MCF 10A (cell line): Measurements from ENCODE around the gene RABEP1. TPM values are rescaled to one million over a fixed set of nuclear protein-coding genes. Genes with fewer than 3 reads are reported as not detected.
A peak's percentile ranks its signal among the peaks of the same experiment; 100 is the strongest.
"Not testable (repeated sequence)": the region's sequence is repeated elsewhere in the genome, so short reads cannot be mapped to it uniquely, and the experiment has no call there.

Source experiments
- BruUV-seq: library from RNA; stranded (reverse); fragments of 400-500 nt; replicated peaks from 2 replicates; lab custom pipeline; 2021; lab: Mats Ljungman, UMichigan
- CTCF ChIA-PET: fragments of 300-600 bp; sonication (Branson Sonifier 250); formaldehyde crosslinking; extraction: SDS; loops from one replicate; lab custom pipeline; 2021; ENCODE audit warnings: antibody characterized with exemption, inconsistent platforms; lab: Yijun Ruan, JAX
- POLR2A ChIA-PET: fragments of 300-600, 350-650 bp; sonication (Branson Sonifier 250); formaldehyde crosslinking; extraction: SDS; loops from one replicate; lab custom pipeline; 2020; ENCODE audit warnings: antibody characterized with exemption, inconsistent platforms; lab: Yijun Ruan, JAX
- DNase-seq: peaks from one replicate; pipeline ENCODE4 v3.0.0-alpha.2; 2018; ENCODE audit not compliant: unreplicated experiment
- H3K27ac Mint-ChIP-seq: one replicate; pipeline ENCODE4 v1.8.0; 2022; ENCODE audit warnings: mild to moderate bottlenecking, low read depth, mixed read lengths; ENCODE audit not compliant: unreplicated experiment
- H3K27me3 Mint-ChIP-seq: one replicate; pipeline ENCODE4 v1.8.0; 2022; ENCODE audit warnings: mixed read lengths; ENCODE audit not compliant: insufficient read depth, unreplicated experiment
- H3K36me3 Mint-ChIP-seq: one replicate; pipeline ENCODE4 v1.8.0; 2022; ENCODE audit warnings: mild to moderate bottlenecking, moderate library complexity, mixed read lengths; ENCODE audit not compliant: insufficient read depth, unreplicated experiment
- H3K4me1 Mint-ChIP-seq: one replicate; pipeline ENCODE4 v1.8.0; 2022; ENCODE audit warnings: mixed read lengths; ENCODE audit not compliant: insufficient read depth, unreplicated experiment
- H3K4me3 Mint-ChIP-seq: one replicate; pipeline ENCODE4 v1.8.0; 2022; ENCODE audit warnings: mild to moderate bottlenecking, moderate library complexity, mixed read lengths; ENCODE audit not compliant: unreplicated experiment
- H3K9me3 Mint-ChIP-seq: one replicate; pipeline ENCODE4 v1.8.0; 2022; ENCODE audit warnings: mixed read lengths; ENCODE audit not compliant: unreplicated experiment
- CTCF ChIP-seq: fragments of 200-600 bp; IDR thresholded peaks from one replicate; pipeline ENCODE4 v1.8.0; 2022; ENCODE audit warnings: antibody characterized with exemption, mild to moderate bottlenecking; ENCODE audit not compliant: unreplicated experiment
- intact Hi-C: fragments of 100-400 bp; cut with micrococcal nuclease; formaldehyde crosslinking; loops from 2 replicates; pipeline ENCODE4 v1.14.1; 2022
- total RNA-seq: library from RNA; stranded (reverse); gene quantifications from 2 replicates; pipeline ENCODE4 v1.2.3, GENCODE V29; 2022

RABEP1 gene
- total RNA-seq, 1 experiment from 2014 or later = 50.1 TPM

GRCh38 chr17:5429191-5429887 is 147.3 kb downstream of the RABEP1 start:
- BruUV-seq = no TSS peak
- Mint-ChIP-seq H3K27ac (no peak overlapping the region), H3K4me3 (no peak overlapping the region), H3K9me3 (no peaks in the 10 kb centered on the region), H3K4me1 (peaks cover 17% of the 10 kb centered on the region), H3K27me3 (no peaks in the 10 kb centered on the region), H3K36me3 (peaks cover 98% of the 10 kb centered on the region)
- TF ChIP-seq CTCF = no peak
- ChIA-PET CTCF (interaction anchor here (2.5 kb wide), 1 partner anchor 10 kb away, joined by 14 read pairs; the partner anchor contains the start of gene C1QBP), POLR2A (interaction anchor here (3.9 to 4.3 kb wide), 2 partner anchors 9 to 10 kb away, joined by 26 to 41 read pairs; partner anchors contain the start of genes C1QBP, NUP88 and RPAIN)
- no peak for DNase-seq
- intact Hi-C loops = no loop called here

- Mint-ChIP-seq H3K36me3 (peaks cover 98% of the 10 kb centered on the region), H3K4me1 (peaks cover 17% of the 10 kb centered on the region), H3K4me3 (no peak overlapping the region), H3K9me3 (no peaks in the 10 kb centered on the region), H3K27ac (peak overlapping the region; percentile 78), H3K27me3 (no peaks in the 10 kb centered on the region)
- DNase-seq = no peak
- POLR2A ChIA-PET = interaction anchor here (0.6 to 9.6 kb wide), 4 partner anchors 8 to 1096 kb away, joined by 3 to 100 read pairs (median 22); partner anchors contain the start of genes C1QBP, NUP88 and RPAIN
- no peak for TF ChIP-seq CTCF
- intact Hi-C loops = no loop called here
- BruUV-seq = no TSS peak
- CTCF ChIA-PET = interaction anchor here (1.0 to 2.5 kb wide), 2 partner anchors 9 kb away, joined by 5 to 14 read pairs; partner anchors contain the start of gene C1QBP
Measured at GRCh38 chr17:5430413-5430999, 148.4 kb downstream of the RABEP1 start.

- DNase-seq, H3K27me3 Mint-ChIP-seq, H3K9me3 Mint-ChIP-seq, intact Hi-C loops, BruUV-seq, H3K4me3 Mint-ChIP-seq: not testable (repeated sequence)
- POLR2A ChIA-PET = interaction anchor here (1.4 to 9.6 kb wide), 3 partner anchors 8 to 12 kb away, joined by 4 to 100 read pairs (median 41); partner anchors contain the start of genes C1QBP, NUP88 and RPAIN
- Mint-ChIP-seq H3K27ac (peak overlapping the region; percentile 78), H3K4me1 (peaks cover 20% of the 10 kb centered on the region), H3K36me3 (peaks cover 98% of the 10 kb centered on the region)
- CTCF ChIA-PET = interaction anchor here (1.0 to 1.8 kb wide), 2 partner anchors 8 to 9 kb away, joined by 5 read pairs; partner anchors contain the start of gene C1QBP
Measured at GRCh38 chr17:5431234-5431633, 149.2 kb downstream of the RABEP1 start.

GRCh38 chr17:5431949-5432556 is 150.0 kb downstream of the RABEP1 start:
- peaks cover 27% of the 10 kb centered on the region for H3K4me1 Mint-ChIP-seq
- no TSS peak for BruUV-seq
- no peak for TF ChIP-seq CTCF
- intact Hi-C loops = no loop called here
- H3K4me3 Mint-ChIP-seq = no peak overlapping the region
- ChIA-PET CTCF (interaction anchor here (0.6 to 1.8 kb wide), 2 partner anchors 9 to 993 kb away, joined by 3 to 5 read pairs; no protein-coding TSS in a partner anchor), POLR2A (interaction anchor here (0.7 to 9.6 kb wide), 5 partner anchors 9 to 35 kb away, joined by 3 to 100 read pairs (median 14); partner anchors contain the start of genes NUP88 and RPAIN)
- H3K27ac Mint-ChIP-seq = peak overlapping the region; percentile 6
- no peaks in the 10 kb centered on the region for H3K9me3 Mint-ChIP-seq
- no peaks in the 10 kb centered on the region for H3K27me3 Mint-ChIP-seq
- DNase-seq = no peak
- H3K36me3 Mint-ChIP-seq = peaks cover 98% of the 10 kb centered on the region
